IPS-NIHi11 (cell line): ENCODE measurements around the gene NT5DC1.

ENCODE experiments used
- DNase-seq: peaks from one replicate; pipeline ENCODE4 v3.0.0; 2012; ENCODE audit warnings: mixed read lengths, low spot score

The NT5DC1 gene

DNA sequence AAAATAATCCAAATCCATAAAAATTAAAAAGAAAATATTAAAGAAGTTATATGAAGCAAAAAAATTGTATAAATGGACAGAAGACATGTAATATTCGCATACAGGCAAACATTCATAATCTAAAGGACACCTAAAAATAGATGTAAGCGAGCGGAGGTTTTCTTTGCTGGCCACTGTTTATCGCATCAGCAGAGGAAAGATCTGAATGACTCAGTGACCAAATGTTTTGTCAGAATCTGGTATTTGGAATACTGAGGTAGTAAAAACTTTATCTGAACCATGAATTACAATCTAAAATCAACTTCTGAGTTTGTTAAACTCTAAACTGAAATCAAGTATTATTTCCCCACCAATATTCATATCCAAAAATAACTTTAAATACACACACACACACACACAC, 145.4 kb downstream of the NT5DC1 start:
- no peak for DNase-seq

DNA sequence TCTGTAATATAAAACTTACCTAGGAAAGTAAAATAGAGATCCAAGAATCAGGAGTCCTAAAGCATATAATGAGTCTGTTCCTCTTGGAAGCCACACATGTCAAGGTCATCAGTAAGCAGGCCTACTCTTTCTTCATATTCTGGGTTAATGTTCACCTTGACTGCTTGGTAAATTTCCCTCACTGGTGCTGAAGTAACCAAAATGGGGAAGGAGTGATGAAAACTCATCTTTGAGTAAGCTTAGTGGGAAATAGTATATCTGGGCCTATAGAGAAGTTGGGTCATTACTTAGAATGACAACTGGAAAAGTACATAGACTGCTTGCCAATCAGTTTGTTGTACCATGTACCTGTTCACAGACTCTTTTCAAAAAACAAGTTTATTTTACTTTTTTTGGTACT, 146.6 kb downstream of the NT5DC1 start:
- DNase-seq = no peak

- no peak for DNase-seq
Measured at GRCh38 chr6:116248577-116248976, 147.9 kb downstream of the NT5DC1 start.

DNA sequence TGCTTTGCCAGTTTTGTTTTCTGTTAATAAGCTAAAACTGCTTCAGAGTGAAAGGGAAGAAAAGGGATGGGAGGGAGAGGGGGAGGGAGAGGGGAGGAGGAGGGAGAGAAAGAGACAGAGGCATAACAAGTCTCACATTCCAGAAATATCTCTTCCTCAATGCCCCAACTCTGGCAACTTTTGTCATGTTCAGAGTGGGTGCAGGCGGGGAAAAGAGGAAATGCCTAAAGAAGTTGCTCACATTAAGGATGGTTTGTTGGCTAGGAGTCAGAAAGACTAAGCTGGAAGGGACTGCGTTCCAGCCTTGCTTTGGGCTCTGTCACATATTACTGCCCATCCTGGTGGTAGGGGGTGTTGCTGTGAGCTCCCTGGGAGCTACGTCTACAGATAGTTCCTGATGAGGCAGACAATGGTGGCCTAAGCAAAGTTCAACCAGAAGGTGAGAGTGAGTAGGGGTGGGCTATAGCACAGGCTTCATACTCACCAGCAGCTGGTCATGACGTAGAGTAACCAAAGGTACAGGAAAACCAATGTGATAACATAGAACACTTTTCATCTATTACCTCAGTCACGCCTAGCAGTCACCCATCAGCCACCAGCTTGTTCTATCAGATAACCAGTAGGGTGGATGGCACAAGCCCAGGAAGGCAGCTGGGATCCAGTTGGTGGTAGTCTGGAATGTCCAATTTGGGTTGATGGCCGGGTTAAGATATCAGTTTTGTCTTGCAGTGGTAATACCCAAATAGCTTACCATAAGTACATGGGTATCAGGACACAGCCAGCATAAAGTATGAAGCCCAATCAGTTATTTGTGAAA, 151.1 kb downstream of the NT5DC1 start:
- DNase-seq = no peak

- DNase-seq = no peak
Measured at GRCh38 chr6:116253188-116253504, 152.5 kb downstream of the NT5DC1 start.

DNA sequence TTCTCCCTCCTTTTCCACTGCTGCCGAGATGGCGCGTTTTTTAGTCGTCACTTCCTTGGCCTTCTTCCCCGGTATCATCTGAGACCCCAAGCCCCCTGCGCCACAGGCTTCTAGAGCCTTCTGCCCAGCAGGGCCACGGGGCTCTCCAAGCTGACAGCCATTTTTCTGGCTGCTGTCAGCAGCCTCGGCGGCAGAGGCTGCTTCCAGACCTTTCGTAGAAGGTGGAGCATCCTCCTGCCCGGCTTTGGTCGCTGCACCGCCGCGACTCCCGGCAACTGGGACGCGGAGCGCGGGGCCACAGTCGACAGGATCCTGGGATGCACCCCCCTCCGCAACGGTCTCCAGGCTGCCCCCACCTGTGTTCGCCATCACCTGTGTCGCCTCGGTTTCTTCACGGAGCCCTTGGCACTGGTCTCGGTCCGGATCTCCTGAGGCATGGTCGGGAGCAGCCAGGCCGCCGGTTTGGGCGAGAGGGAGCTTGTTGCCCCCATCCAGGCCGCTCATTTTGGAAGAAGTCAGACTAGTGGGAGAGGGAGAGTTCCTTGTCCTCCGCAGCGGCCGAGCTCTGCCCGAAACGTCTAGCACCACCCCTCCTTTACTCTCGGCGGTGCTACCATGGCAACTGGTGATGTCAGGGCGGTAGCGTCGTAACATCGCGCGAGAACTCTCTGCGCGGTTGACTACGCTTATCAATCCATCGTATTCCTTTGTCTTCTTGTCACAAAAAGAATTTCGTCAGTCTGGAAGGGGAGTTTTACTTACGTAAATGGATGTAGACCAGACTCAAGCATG, 153.0 kb downstream of the NT5DC1 start, which contains the start of gene TSPYL4:
TSS of gene TSPYL4 (minus strand) at position 571 of the 792 bp plus-strand sequence. CDS start at position 504, 67 bp downstream.
- DNase-seq = peak; percentile 95

DNA sequence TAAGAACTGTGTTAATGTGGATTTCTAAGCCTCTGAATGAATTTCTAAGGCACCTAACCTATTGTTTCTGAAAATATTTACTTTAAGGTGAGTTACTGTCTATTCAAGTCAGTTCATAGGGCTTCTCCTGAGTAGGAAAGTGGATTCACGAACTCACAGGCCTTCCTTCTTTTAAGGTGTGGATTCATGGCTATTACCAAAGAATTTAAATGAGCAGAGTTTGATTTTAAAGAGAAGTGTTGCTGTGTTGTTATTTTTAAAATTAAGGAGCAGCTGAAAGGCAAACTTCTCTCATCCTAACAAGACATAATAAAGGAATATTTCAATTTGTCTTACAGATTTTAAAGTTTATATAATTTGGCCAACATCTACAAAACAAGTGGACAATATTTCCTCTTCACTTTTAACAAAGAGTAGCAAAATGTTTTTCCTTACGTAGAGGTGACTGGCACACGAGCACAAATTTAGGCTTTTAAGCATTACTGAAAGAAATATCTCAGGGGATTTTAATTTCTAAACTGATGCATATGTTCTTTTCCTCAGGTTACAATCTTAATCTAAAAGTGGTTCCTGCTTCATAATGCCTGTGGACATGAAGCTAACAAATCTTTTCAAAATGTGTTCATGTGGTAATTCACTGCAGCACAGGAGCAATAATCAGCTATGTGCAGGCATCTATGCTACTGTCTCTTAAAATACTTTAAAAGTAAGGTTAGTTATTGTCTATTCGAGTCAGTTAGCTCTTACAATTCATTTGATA, 153.8 kb downstream of the NT5DC1 start:
- DNase-seq = no peak

GRCh38 chr6:116255246-116255800, 154.7 kb downstream of the NT5DC1 start:
- no peak for DNase-seq

GRCh38 chr6:116256694-116257093, 156.0 kb downstream of the NT5DC1 start:
- DNase-seq = no peak

DNA sequence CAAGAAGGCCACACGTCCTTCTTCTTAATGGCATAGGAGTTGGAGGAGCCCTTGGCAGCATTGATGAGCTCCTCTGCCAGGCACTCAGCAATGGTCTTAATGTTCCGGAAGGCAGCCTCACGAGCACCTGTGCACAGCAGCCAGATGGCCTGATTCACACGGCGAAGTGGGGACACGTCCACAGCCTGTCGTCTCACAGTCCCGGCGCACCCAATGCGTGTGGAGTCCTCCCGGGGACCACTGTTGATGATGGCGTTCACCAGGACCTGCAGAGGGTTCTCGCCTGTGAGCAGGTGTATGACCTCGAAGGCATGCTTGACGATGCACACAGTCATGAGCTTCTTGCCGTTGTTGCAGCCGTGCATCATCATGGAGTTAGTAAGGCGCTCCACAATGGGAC, 157.9 kb downstream of the NT5DC1 start:
- DNase-seq = no peak

- no peak for DNase-seq
Measured at GRCh38 chr6:116263353-116263752, 162.7 kb downstream of the NT5DC1 start.

DNA sequence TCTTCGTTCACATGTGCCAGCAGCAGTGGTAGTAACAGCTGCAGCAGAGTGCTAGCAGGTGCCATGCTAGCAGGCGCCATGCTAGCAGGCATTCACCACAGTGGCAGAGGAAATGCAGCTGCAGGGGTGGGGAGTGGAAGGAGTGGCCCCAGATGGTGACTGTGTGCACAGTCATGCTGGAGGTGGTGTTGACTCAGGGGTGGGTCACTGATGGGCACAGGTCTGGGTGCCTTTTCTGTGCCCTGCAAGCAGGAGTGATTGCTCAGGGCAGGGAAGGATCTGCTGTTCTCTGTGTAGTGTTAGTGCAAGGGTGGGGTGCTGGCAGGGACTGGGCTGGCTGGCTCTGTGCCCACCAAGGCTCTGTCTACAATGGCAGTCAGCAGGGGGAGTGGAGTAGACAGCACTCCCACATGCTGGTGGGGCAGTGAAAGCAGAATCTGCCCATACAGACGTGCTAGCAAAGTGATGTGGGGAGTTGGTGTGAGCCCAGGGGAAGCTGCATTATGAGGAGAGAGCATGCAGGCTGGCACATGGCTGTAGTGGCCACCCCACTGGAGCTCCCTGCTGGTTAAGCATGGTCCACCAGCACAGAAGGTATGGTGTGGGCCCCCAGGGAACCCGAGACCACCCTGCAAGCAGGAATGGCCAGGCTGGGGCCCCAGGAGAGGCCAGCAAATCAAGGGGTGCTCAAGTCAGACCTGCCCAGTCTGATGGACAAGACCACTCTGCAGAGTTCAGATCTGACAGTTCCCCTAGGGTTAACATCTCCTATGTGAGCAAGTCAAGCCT, 164.6 kb downstream of the NT5DC1 start:
- no peak for DNase-seq

- no peak for DNase-seq
Measured at GRCh38 chr6:116266803-116267202, 166.2 kb downstream of the NT5DC1 start.

DNA sequence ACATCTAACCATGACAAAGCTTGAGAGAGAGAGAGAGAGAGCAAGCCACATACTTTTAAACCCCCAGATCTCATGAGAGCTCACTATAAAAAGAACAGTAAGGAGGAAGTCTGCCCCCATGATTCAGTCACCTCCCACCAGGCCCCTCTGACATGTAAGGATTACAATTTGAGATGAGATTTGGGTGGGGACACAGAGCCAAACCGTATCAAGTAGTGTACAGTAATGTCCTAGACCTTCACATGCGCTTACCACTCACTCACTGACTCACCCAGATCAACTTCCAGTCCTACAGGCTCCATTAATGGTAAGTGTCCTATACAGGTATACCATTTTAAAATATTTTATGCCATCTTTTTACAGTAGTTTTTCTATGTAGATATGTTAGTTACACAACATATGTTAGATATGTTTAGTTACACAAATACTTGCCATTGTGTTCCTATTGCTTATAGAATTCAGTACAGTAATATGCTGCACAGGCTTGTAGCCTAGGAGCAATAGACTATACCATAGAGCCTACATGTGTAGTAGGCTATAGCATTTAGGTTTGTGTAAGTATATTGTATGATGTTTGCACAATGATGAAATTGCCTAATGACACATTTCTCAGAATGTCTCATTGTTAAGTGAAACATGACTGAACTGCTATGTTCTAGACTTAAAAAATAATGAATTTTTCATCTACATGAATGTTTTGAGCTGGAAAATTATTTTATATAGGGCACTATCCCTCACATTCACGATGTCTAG, 167.4 kb downstream of the NT5DC1 start:
- DNase-seq = no peak

GRCh38 chr6:116268589-116269293, 168.1 kb downstream of the NT5DC1 start:
- peak; percentile 58 for DNase-seq

GRCh38 chr6:116271149-116271708, 170.6 kb downstream of the NT5DC1 start:
- DNase-seq = no peak

DNA sequence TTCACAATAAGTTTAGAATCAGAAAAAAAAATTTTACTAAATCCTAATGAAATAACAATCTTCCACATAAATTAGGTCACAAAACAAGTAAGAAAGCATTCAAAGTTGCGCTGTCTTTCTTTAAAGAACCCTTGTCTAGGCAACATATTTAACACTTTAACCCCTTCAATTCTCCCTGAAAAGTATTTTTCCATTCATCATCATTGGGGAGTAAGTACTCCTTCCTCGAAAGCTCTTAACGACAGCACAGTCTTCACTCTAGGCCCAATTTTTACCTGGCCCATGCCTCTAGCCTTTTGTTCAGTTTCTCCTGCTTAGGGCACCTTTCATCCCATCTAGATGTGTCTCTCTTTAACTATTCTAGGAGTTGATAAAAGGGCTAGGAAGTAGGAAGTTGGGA, 176.5 kb downstream of the NT5DC1 start:
- DNase-seq = no peak

DNA sequence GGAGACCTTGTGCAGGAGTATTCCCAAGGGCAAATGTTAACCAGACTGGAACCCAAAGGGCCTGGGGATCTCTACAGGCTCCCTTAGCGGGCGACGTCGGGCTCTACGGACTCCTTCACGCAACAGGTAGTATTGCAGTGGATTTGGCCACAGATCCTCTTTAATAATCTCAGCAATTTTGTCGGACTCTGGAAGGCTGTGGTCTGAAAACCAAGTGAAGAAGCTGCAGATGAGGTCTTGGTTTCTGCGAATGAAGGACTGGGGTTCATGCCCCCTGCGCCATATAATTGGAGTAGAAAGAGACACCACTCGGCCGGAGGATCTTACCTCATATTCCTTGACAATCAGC, 177.8 kb downstream of the NT5DC1 start:
- no peak for DNase-seq

GRCh38 chr6:116278854-116279231, 178.2 kb downstream of the NT5DC1 start:
- DNase-seq = no peak
